Renal cortical epithelial cell (primary cell): ENCODE measurements around the gene C4orf36. TPM values are rescaled to one million over a fixed set of nuclear protein-coding genes. Genes with fewer than 3 reads are reported as not detected.

Source experiments
- DNase-seq: peaks from one replicate; pipeline ENCODE4 v3.0.0-alpha.2; 2011; ENCODE audit warnings: low read depth
- total RNA-seq: library from RNA; depleted of rRNA; stranded (reverse); fragments of >200 nt; gene quantifications from 2 replicates; pipeline ENCODE4 v1.2.3, GENCODE V29; 2014

Gene C4orf36
- total RNA-seq, result 2.1 and 2.4 TPM in 2 replicates

- DNase-seq, result peak; percentile 41
These were observed at the start of gene C4orf36 for GRCh38 chr4:86891762-86892635. C4orf36 (minus strand) TSS chr4:86892422; CDS start chr4:86891520, 902 bp downstream.

GRCh38 chr4:86940920-86941460 is 48.8 kb upstream of the C4orf36 start:
- DNase-seq, result no peak

DNA sequence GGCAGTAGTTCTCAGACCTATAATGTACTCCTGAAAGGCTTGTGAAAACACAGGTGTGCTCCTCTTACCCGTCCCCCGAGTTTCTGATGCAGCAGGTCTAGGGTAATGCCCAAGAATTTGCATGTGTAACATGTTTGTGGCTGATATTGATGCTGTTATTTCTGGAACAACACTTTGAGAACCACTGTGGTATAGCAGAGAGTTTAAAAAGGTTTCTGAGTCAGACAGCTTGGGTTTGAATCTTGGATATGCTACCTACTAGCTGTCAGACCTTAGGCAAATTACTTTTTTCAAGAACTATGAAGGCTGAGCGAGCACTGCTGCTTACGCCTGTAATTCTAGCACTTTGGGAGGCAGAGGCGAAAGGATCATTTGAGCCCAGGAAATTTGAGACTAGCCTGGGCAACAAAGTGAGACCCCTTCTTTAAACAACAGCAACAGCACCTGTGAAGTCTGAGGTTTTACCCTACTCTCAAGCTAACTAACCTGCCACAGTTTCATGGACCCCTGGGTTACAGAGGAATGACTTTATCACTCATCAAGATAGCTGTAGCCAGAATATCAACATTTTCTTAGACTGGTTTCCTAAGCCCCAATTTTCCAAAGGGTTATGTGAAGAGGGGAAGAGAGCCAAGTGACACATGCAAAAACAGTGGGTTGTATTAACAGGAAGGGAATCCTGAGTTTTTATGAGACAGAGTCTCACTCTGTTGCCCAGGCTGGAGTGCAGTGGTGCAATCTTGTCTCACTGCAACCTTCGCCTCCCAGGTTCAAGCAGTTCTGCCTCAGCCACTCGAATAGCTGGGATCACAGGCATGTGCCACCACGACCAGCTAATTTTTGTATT is 47.7 kb upstream of the C4orf36 start:
- DNase-seq, result no peak

GRCh38 chr4:86938771-86939520 is 46.7 kb upstream of the C4orf36 start:
- peak; percentile 64 for DNase-seq

DNA sequence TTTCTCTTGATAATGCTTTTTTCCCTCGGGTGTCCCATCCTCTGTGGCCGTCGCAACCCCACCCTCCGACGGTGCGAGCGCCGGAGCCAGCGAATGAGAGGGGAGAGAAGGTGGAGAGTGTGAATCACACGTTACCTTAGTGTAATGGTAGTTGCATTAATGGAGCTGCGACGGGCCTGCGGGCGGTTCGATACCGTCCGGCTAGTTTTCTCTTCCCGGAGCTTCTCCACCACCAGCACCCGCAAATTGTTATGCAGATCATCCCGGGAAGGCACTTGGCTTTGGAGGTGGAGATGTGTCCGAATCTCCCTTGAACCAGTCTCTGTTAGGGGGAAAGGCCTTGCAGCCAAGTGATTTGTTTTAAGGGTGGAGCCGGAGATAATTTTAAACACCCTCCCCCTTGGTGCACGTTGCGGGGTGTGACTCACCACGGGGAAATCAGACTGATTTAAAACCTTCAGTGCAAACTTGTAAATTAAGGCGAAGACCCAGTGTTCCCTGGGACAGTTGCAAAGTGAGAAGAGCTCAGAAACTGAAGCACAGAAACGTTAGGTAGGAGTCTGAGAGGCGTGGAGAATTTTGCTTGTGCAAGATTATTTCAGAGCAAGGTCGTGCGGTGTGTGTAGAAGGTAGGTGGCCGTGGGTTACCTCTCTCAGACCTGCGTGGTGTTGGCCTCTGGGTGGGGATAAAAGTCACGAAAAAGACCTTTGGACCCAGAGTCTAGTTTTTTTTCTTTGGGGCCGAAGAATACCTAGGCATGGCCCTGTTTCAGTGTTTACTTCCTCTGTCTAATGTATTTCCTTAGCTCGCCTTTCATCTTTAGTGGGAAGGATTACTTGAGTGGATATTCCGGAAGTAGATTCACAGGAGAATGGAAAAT is 43.9 kb upstream of the C4orf36 start:
- peak; percentile 90 for DNase-seq

DNA sequence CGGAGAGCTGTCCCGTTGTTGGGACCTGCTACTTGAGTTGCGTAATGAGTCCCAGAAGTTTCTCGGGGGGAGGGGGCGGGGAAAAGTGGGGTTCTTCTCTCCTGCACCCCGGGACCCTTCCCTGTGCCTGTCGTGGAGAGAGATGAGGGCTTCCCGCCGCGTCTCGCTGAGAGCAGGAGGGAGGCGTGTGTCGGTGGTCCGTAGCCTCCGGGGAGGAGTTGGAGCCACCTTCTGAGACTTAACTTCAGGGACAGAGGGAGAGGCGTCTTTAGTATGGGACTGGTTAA is 43.3 kb upstream of the C4orf36 start:
- no peak for DNase-seq

GRCh38 chr4:86934771-86935565 is 42.7 kb upstream of the C4orf36 start, which contains the start of gene AFF1:
AFF1 (plus strand) TSS chr4:86935011; CDS start chr4:86948534, 13,523 bp downstream.
- peak; percentile 75 for DNase-seq

- no peak for DNase-seq
These were observed 42.0 kb upstream of the C4orf36 start for GRCh38 chr4:86934147-86934770.

GRCh38 chr4:86928400-86929255 is 36.4 kb upstream of the C4orf36 start:
- DNase-seq, result no peak

DNA sequence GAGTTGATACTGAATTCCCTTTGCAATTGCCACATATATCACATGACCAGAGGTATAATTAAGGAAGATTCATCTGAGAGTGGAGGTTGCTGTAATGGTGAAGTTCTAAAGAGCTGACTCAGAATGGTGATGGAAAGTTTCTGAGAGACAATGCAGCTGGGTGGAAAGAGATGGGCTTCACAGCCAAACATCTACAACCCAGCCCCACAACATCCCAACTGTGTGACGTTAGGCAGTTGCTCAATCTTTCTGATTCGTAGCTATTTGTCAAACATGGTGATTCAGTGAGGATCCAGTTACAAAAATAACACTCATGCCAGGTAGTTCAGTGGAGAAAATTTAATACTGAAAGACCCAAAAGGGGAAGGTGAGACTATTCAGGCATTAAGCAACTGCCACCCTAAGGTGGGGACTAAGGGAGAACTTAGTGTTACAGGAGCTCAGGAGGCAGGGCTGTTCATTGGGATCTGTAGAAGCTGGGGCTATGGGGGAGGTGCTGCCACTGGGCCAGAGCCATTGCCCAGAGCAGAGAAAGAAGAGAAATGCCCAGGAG is 35.7 kb upstream of the C4orf36 start:
- DNase-seq, result peak; percentile 97

- DNase-seq, result no peak
These were observed 34.3 kb upstream of the C4orf36 start for GRCh38 chr4:86926435-86927086.

- peak; percentile 85 for DNase-seq
These were observed 32.6 kb upstream of the C4orf36 start for GRCh38 chr4:86924811-86925210.

- DNase-seq, result no peak
These were observed 29.5 kb upstream of the C4orf36 start for GRCh38 chr4:86921608-86922252.

DNA sequence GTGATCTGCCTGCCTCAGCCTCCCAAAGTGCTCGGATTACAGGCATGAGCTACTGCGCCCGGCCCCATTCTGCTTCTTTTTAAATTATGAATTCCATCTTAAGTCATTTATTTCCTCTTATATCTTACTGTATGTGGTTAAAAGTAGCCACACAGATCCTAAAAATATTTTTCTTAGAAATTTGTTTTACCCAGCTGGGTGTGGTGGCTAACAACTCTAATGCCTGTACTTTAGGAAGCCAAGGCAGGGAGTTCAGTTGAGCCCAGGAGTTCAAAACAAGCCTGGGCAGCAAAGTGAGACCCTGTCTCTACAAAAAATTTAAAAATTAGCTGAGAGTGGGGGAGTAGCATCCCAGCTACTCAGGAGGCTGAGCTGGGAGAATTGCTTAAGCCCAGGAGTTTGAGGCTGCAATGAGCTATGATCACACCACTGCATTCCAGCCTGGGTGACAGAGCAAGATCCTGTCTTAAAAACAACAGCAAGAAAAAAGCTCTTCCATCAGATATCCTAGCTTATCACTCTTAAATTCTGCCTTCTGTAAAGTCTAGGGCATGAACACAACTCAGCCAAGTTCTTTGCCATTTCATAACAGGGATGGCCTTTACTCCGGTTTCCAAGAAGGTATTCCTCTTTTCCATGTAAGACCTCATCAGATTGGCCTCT is 27.5 kb upstream of the C4orf36 start:
- DNase-seq, result no peak

DNA sequence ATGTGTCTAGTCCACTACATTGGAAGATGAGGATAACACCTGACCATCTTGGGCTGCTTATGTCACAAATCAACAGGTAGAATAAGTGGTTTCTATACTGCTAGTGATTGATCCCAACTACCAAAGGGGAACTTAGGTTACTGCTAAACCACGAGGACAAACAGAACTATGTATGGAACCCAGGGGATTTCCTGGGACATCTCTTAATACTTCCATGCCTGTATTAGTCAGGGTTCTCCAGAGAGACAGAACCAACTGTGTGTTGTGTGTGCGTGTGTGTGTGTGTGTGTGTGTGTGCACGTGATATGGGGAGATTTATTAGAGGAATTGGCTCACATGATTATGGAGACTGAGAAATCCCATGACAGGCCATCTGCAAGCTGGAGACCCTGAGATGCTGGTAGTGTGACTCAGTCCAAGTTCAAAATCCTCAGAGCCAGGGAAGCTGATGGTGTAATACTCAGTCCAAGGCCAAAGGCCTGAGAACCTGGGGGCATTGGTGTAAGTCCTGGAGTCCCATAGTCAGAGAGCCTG is 26.4 kb upstream of the C4orf36 start:
- peak; percentile 77 for DNase-seq
